SKM-1 (cell line): ENCODE data around the gene ZBED1.
"Not testable (repeated sequence)": the region's sequence is repeated elsewhere in the genome, so short reads cannot be mapped to it uniquely, and the experiment has no call there.

ENCODE experiments used
- DNase-seq: peaks from one replicate; lab custom pipeline; 2025; ENCODE audit not compliant: unreplicated experiment; lab: John Stamatoyannopoulos, UW

Gene ZBED1

GRCh38 chrX:2498781-2499302 lies 1.9 kb downstream of the ZBED1 start:
- DNase-seq, result no peak

GRCh38 chrX:2497961-2498780 lies 2.6 kb downstream of the ZBED1 start:
- DNase-seq, result no peak

GRCh38 chrX:2495595-2495994 lies 5.2 kb downstream of the ZBED1 start:
- DNase-seq, result no peak

GRCh38 chrX:2492531-2493218 lies 8.1 kb downstream of the ZBED1 start:
- no peak for DNase-seq

GRCh38 chrX:2490634-2491033 lies 10.1 kb downstream of the ZBED1 start:
- DNase-seq, result no peak

- no peak for DNase-seq
These were observed 11.0 kb downstream of the ZBED1 start for GRCh38 chrX:2489446-2490445.

- no peak for DNase-seq
These were observed 12.0 kb downstream of the ZBED1 start for GRCh38 chrX:2488621-2489285.

GRCh38 chrX:2487366-2487765 lies 13.4 kb downstream of the ZBED1 start:
- DNase-seq, result no peak

GRCh38 chrX:2486476-2487133 lies 14.2 kb downstream of the ZBED1 start:
- no peak for DNase-seq

- no peak for DNase-seq
These were observed 14.9 kb downstream of the ZBED1 start for GRCh38 chrX:2485789-2486345.

- DNase-seq, result no peak
These were observed 15.8 kb downstream of the ZBED1 start for GRCh38 chrX:2484721-2485648.

- DNase-seq, result no peak
These were observed 16.5 kb downstream of the ZBED1 start for GRCh38 chrX:2484256-2484655.

- no peak for DNase-seq
These were observed 17.2 kb downstream of the ZBED1 start for GRCh38 chrX:2483398-2484060.

- DNase-seq, result not testable (repeated sequence)
These were observed 19.2 kb downstream of the ZBED1 start for GRCh38 chrX:2481597-2481996.

- DNase-seq, result not testable (repeated sequence)
These were observed 20.8 kb downstream of the ZBED1 start for GRCh38 chrX:2479982-2480381.

- DNase-seq, result no peak
These were observed 21.4 kb downstream of the ZBED1 start for GRCh38 chrX:2479420-2479780.

- no peak for DNase-seq
These were observed 22.0 kb downstream of the ZBED1 start for GRCh38 chrX:2478546-2479419.
